Eye (tissue), 1 donor: Measurements from ENCODE around the gene INPP4B.

Source experiments
- DNase-seq: peaks from one replicate; pipeline ENCODE4 v3.0.0-alpha.2; 2015

The INPP4B gene

DNA sequence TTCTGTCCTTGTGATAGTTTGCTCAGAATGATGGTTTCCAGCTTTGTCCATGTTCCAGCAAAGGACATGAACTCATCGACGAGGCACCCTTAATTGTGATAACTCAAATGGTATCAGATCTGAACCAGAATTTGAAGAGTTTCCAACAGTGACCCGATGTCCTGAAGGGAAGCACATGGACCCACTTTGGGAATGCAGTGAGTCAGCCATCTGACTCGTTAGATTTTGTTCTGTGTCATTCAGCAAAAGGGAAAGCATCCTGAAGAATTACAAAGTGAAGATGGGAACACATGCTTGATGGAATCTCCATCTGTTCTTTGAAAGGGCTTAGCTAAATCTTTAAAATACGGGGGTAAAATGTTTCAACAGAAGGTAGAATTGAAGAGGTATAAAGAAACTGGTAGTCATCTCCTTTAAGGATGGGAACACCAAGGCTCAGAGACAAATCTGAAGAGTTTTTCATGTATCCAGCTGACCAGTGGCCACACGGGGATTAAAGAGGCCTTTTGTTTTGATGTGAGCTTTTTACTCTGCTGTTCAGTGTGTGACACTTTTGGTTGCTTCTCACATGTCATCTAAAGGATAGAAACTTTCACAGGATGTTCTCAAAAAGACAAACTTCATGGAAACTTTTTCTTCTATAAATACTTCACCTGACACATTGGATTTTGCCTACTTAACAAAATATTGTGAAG lies 393.8 kb downstream of the INPP4B start:
- DNase-seq = no peak

DNA sequence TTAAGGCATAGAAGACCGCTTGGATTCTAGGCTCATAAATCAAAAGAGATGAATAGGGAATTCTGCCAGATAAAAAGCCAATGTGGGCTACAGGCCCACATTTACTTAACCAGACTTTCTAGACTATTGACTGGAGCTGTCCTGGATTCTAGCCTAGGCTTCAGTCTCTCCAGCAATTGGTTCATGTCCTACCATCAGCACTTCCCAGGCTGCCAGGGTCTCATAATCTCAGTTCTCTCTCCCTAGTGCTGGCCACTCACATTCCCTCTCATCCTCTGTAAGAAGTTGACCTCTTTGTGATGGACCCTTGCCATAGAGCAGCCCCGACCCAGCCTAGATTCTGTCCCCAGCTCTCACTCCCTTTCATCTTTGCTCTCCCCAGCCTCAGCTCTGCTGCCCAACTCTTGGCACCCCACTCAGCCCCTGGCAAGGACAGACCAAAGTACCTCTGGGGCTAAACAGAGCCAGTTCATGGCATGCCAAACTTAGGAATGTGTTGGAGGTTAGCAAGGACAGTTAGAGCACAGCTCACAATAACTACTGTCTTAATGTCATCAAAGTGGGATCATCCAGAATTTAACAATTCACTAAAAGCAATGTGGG lies 396.2 kb downstream of the INPP4B start:
- DNase-seq = no peak

DNA sequence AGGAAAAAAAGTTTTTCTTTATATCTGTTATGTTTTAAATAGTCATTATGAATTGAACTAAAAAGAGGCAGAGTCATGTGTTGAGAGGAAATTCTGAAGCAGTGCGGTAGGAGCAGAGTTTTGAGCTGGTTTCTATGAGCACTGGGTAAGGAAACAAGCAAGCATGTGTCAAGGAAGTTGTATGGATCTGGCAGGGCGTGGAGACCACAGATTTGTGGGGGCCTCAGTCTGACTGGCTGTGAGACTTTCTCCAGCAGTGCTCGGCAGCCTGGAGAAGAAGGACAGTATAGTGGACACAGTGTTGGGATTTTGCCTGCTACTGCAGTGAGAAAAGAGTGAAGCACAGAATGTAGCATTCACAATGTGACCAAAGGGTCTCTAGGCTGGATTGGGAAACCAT lies 399.1 kb downstream of the INPP4B start:
- DNase-seq = no peak

DNA sequence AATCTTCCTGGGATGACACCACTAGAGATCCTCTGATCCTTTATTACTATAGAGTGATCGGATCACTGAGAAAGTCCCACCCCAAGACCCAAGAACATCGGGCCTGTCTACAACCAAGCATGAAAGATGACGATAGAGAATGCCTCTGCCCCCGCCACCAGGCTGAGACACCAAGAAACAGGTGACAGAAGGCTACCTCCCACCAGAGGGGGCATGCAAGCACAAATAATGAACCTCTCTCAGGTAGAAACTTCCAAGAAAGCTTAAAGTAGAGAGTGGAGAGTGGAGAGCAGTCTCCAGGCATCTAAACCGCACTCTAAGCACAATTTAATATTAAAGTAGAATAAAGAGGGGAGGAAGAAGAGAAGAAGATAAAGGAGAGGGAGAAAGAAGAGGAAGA lies 402.6 kb downstream of the INPP4B start:
- no peak for DNase-seq

DNA sequence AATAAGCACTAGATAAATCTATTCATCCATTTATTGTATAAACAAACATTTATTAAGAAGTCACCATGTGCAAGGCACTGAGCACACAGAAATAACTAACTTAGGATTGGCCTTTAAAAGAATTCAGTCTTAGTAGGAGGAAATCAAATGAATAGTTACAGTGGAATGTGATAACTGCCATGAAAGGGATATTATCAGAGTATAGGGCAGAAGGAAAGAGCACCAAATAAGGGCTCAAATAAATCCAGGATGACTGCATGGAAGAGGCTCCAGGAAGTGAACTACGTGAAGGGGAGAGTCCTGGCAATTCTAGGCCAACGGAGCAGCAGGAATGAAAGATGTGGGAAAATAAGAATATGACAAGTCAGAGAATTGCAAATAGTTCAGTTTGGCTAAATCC lies 406.0 kb downstream of the INPP4B start:
- no peak for DNase-seq

DNA sequence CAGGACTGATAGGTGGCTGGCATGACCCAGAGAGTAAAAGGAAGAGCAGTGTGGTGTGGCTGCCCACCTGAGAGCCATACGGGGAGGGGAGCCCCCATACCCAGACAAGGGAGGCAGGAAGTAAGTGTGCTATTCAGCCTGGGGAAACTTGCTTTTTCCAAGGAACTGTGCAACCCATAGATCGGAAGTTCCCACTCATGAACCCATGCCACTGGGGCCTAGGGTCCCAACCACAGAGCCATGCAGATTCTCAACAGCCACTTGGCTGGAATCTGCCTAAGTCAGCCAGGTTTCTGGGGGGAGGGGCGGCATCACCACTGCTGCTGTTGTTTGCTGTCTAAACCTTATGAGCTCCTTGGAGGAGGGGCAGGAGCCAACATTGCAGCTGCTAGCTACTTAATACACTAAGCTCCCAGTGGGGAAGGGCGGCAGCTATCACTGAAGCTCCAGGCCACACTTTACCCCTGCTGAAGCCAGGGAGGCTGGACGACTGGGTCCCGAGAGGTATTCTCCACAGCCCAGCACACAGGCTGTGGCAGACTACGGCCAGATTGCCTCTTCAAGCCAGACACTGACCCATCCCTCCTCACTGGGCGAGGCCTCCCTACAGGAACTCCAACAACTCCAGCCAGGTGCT lies 410.4 kb downstream of the INPP4B start:
- peak; percentile 54 for DNase-seq

DNA sequence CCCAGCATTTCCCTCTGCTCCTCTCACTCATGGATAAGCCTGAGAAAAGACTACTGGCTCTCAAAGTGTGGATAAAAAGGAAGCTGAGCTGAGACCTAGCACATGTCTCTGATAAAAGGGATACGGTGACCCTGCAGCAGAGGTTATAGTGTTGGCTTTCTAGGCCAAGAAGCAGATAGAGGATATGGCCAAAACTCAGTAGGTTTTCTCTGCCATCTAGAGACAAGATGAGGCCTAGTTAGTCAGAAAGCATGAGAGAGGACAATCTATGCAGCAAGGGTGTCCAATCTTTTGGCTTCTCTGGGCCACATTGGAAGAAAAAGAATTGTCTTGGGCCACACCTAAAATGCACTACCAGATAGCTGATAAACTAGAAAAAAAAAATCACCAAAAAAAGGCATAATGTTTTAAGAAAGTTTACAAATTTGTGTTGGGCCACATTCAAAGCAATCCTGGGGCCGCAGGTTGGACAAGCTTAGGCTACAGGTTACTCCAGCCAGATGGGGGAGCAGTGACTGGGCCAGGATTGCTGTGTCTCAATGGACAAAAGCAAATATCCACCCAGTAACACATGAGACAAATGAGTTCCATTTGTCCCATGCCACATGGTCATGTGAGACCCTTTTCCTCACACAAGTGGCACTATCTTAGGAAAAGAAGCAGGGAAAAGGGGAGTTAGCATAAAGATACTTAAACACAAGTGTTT lies 411.4 kb downstream of the INPP4B start:
- no peak for DNase-seq

DNA sequence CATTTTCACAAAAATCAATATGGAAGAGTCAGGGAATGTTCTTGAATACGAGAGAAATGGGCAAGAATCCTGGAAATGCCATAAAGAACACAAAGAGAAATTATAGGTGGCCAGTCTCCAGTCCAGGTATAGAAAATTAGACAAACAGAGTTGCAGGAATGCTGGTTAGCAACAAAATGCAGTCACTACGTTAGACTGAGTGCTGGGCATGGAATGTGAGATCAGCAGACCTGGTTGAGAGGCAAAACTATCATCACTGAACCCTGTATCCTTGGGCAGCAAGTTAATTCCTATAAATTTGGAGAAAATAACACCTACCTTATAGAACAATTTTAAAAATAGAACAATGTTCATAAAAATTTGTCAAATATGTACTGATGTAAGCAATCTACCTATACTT lies 417.4 kb downstream of the INPP4B start:
- DNase-seq = no peak

DNA sequence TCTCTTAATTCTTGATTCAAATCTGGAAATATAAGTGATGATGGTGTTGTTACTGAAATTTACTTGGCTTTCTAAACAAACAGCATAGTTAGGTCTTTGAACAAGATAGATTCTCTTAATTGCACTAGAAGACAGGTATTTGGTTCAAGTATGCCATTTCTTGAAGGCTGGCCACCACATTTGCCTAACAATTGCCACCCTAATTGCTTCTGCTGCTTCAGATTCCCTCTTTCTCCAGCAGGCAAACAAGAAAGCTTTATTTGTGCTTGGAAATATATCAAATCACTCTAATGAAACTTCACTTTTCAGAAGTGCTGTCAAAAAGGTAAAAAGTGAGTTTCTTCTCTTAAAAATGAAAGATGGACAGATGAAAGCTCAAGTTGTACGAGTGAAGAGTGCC lies 418.6 kb downstream of the INPP4B start:
- DNase-seq = no peak

DNA sequence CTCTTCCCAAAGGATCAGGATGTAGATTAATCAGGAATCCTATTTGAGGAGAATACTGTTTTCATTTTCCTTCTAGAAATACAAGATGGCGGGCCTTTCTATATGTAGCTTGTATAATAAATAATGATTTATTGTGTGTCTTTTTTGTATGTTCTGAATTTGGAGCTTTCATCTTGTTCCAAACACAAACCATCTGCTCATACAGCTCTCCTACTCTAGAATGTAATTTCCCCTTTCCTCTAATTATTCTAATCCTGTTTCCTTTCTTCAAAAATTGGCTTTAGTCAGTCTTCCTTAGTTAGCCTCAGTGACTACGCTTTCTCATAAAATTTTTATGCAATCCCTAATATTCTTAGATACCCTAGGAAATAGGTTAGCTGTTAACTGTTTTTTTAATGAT lies 422.2 kb downstream of the INPP4B start:
- no peak for DNase-seq

DNA sequence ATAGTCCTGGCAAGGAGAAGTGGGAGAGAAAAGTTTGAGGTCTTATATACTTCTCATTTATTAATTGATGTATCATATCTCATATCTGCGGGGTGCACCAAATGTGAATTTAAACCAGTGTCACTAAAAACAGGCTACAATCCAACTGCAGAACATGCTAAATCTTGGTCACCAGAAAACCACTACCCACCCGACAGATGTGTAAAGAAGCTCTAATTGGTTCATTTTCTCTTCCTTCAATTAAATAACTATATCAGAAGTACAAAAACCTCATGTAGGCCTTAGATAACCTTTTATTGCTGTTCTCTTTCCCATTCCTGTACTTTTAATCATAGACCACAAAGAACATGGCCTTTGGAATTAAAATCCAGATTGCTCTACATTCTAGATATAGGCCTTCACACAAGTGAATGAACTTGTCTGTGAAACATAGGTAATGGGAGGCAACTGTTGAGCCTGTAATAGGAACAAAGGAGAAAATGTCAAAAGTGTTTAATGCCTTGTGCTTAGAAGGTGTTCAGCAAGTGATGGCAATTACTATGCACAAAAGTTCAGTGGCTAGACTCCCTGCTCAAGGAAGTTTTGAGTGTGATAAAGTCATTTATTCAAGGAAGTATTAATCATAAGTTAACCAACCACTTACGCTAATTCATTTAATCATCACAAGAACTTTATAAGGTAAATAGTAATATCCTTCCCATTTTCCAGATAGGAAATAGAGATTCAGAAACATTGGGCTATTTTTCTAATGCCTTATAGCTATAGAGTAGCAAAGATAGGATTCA lies 425.6 kb downstream of the INPP4B start:
- no peak for DNase-seq

DNA sequence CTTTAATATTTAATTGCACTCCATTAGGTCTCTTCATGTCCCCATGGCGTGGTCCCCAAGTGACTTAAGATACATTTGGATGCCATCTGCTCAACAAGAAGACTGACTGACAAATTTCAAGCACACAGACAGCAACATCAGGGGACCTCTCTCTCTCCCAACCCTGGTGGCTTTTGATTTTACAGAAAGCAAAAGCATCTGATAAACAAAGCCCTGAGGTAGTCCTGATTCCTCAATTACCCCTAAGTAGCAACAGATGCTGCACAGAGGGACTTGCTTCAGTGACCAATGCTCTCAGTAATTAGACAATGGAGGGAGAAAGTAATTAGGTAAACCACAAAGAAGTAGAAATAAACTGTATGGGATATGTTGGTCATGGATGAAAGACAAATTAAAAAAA lies 426.4 kb downstream of the INPP4B start:
- DNase-seq = peak; percentile 49

DNA sequence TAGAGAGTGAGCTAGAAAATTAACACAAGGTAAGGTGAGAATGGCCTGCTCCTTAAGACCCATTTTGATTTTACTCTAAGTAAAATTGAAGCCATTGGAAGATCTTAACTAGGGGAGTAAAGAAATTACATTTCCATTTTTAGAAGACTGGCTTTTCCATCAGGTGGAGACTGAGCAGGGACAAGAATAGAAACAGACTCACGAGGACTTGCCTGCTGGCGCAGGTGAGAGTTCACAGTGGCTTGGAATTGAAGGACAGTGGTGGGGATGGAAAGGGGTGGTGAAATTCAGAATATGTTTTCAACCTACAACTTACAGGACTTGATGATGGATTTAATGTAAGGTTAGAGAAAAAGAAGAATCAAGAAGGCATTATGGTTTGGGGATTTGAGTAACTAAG lies 427.4 kb downstream of the INPP4B start:
- DNase-seq = no peak

DNA sequence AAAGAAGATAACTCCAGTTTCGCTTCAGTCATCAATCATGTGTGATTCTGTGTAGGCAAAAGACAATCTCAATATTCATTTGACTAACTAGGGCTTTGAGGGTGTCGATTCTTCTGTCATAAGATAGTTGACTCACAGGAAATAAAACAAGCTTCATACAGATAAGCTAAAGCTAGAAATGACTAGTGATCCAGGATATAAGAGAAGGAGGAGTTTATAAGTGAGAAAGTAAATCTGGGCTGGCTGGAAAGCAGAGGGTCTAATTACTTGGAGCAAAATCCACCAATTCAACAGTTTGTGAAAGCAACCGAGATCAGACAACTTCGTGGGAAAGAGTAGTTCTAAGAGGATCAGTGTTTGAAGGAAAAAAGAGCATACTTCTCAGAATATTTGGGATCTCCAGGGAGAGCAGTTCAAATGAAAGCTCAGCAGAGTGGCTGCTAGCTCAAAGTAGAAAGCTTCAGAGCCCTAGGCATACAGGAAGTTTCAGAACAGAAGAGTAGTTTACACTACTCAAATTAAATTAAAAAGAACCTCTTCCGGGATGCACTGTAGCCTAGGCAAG lies 429.3 kb downstream of the INPP4B start:
- no peak for DNase-seq

DNA sequence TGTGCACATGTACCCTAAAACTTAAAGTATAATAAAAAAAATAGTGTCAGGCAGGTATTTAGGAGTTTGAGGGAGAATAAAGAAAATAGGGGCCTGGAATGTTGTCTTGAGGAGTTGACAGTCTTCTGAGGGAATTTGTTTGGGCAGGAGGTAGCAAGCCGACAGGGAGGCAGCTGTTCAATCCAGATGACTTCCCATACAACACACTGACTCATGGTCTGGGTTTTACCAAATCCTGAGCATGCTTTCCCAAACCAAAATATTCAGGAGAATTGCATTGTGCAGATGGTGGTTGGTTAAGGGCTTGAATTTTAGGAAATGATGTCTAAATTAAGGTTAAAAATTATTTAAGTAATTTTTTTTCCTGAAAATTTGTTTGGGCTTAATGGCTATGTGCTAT lies 430.0 kb downstream of the INPP4B start:
- no peak for DNase-seq

DNA sequence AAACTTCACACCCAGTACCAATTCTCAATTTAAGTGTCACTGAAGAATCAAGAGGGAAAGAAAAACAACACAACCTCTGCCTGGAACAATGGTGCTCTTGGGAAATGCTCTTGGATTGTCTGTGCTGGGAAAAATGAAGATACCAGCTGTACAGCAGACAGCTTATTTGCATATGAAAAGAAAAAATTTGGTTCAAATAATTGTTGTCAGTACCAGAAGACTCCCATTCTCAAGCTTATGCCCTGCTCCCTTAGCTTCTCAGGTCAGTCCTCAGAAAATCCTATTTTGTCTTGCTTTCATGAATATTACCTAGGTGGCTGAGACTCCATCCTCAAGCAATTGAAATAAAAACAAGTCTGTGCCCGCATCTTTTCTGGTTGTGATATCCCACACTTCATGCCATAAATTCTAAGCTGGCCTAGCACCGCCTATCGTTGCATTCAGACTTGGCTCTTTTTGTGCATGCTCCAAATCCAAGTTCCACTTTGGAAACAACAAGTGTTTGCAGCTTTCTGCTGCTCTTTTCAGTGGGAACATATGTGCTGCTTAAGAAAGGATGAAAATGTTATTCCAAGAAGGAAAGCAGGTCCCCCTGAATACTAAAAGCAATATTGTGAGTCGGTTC lies 431.6 kb downstream of the INPP4B start:
- no peak for DNase-seq

DNA sequence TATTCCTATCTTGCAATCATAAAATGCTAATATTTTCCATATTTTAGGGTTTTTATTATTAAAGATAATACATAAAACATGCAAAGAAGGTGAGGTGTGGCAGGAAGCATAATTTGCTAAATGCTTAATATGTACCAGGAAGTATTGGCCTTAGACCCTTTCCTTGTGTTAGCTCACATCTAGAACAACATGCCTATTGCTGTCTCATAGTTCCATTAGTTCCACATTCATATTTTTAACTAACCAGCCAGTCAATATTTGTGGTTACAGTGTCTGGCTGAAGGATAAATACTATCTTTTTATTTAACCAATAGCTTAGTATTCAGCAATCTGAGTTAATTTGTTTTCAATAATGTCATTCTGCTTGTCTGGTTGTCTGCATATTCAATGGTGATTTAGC lies 432.6 kb downstream of the INPP4B start:
- DNase-seq = no peak

DNA sequence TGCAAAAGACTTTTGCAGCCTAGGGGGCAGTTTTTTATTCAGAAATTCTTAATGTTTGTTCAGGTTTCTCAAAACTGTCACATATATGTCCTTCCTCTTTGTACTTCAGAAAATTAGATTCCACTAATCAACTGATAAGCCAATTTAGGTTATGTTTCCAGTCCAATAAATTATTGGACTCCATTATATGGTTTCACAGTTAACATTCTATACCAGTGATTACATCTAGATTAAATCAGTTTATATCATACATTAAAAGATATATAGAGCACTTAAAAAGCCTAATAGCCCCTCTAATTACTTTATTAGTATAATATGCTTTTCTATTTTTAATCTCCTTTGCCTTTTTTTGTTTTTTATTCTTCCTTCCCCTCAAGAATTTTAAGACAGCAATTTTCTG lies 434.1 kb downstream of the INPP4B start:
- no peak for DNase-seq

DNA sequence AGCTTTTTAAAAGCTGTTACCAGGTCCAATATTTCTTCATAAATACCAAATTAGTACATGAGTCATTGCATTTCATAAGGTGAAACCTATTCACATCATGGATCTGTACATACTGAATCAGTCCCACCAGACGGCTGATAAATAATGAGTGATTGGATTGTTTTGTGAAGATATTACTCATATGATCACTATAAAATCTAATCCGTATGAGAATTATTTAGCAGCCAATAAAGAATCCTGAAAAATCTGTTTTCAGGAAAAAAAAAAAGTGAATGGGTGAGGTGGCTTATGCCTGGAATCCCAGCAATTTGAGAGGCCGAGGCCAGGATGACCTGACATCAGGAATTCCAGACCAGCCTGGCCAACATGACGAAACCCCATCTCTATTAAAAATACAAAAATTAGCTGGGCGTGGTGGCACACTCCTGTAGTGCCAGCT lies 438.1 kb downstream of the INPP4B start:
- no peak for DNase-seq

DNA sequence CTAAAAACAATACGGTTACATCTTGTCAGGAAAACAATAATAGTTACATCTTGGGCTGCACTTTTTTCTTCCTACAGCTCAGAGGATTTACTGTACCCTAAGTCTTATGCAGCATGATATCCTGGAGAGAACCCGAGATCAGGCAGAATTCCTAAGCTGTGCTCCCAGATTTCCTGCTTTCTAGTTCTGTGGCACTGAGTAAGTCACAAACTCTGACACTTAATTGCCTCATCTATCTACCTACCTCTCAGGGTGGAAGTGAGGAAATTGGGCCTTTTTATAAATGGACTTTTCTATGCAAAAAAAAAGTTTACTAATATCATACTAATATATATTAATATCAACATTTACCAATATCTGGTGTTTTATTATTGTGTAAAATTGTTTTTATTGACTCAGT lies 438.5 kb downstream of the INPP4B start:
- DNase-seq = no peak

DNA sequence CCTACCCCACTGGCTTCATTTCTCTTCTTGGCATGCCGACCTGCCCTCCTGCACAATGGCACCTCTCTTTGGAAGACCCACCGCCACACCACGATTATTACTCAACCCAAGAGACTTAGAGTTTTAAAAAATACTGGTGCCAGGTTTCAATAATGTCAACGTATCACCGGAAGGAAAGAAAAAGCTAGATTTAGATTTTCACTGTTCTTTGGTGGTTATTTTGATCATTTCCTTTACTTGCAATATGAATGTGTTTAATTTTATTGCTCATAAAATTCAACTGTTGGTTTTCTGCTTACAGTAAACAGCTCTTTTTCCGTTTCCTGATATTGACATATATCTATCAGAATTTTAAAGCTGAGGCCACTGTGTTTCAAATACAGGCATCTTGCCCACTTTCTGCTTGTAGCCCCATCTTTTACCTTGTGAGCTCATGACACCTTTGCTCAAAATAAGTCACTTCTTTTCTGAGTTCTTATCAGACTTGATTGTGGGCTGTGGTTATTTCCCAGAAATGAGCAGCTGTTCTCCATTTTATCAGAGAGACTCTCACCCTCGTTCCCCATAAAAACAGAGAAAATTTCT lies 439.1 kb downstream of the INPP4B start:
- DNase-seq = no peak

DNA sequence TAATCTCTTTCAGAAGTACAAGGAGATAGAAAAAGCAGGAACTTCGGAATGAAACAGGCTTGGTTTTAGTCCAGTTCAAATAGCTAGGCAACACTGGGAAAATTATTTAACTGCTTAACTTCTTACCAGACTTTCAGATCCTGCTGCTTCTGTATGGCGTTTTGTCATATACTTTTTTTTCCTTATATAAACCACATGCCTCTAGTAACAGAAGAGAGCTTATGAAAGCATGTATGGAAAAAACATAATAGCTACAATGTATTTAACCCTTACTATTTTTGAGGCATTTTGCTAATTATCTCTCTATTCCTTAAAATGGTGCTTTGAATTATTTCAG lies 439.6 kb downstream of the INPP4B start:
- no peak for DNase-seq
